GM10266 (cell line): ENCODE results near the gene INPP5A.

ENCODE experiments used
- DNase-seq: peaks from one replicate; pipeline ENCODE4 v3.0.0; 2012; ENCODE audit errors: extremely low spot score
- TF ChIP-seq, protein P1 (sequence below): IDR thresholded peaks from 2 replicates; pipeline ENCODE4 v1.5.1; 2012; ENCODE audit warnings: mild to moderate bottlenecking, low read depth; ENCODE audit not compliant: control insufficient read depth, insufficient read depth; ENCODE audit errors: missing control alignments

The INPP5A gene

DNA sequence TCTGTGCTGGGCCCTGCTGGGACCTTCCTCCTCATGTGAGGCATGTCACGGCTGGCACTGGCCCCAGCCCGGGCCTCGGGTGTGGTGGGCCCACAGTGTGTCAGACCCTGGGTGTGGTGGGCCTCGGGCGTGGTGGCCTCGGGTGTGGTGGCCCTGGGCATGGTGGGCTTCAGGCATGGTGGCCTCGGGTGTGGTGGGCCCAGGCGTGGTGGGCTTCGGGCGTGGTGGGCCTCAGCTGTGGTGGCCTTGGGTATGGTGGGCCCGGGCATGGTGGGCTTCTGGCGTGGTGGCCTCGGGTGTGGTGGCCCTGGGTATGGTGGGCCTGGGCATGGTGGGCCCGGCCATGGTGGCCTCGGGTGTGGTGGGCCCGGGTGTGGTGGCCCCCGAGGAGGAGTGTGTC, 207.9 kb downstream of the INPP5A start:
- TF ChIP-seq, protein P1, sequence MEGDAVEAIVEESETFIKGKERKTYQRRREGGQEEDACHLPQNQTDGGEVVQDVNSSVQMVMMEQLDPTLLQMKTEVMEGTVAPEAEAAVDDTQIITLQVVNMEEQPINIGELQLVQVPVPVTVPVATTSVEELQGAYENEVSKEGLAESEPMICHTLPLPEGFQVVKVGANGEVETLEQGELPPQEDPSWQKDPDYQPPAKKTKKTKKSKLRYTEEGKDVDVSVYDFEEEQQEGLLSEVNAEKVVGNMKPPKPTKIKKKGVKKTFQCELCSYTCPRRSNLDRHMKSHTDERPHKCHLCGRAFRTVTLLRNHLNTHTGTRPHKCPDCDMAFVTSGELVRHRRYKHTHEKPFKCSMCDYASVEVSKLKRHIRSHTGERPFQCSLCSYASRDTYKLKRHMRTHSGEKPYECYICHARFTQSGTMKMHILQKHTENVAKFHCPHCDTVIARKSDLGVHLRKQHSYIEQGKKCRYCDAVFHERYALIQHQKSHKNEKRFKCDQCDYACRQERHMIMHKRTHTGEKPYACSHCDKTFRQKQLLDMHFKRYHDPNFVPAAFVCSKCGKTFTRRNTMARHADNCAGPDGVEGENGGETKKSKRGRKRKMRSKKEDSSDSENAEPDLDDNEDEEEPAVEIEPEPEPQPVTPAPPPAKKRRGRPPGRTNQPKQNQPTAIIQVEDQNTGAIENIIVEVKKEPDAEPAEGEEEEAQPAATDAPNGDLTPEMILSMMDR: no peak
- DNase-seq: no peak

DNA sequence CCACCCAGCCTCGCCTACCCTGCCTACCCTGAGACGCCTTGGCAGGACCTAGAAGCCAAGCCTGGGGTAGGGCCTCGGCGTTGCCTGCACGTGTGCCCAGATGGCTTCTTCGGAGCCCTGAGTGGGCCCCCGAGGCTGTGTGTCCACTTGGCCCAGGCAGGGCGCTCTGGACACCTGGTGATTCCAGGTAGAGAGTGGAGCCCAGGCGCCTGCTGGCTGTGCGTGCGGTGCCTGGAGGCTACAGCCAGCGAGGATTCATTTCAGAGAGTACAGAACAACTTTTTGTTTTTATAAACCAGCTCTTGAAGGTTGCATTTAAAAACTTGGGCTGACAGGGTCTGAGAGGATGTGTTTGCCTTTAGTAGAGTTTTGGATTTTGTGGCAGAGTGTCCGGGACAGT, 208.4 kb downstream of the INPP5A start:
- TF ChIP-seq, protein P1: no peak
- no peak for DNase-seq

DNA sequence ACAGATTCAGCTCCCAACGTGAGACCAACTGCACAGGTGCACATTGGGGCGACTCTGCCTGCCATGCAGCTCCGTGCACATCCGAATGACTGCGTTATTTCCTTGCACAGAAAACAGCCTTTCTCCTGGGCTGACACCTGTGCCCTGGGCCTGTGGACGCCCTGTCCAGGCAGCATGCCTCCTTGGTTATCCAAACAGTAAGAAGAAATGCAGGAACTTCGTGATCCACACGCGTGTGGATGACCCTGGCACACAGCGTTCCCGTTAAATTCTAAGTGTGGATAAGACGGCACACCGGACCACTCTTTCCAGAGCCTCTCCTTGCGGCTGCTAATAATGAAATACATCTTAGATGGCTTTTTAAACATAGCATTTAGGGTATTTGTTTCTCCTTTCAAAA, 208.8 kb downstream of the INPP5A start:
- no peak for DNase-seq
- TF ChIP-seq, protein P1: no peak

DNA sequence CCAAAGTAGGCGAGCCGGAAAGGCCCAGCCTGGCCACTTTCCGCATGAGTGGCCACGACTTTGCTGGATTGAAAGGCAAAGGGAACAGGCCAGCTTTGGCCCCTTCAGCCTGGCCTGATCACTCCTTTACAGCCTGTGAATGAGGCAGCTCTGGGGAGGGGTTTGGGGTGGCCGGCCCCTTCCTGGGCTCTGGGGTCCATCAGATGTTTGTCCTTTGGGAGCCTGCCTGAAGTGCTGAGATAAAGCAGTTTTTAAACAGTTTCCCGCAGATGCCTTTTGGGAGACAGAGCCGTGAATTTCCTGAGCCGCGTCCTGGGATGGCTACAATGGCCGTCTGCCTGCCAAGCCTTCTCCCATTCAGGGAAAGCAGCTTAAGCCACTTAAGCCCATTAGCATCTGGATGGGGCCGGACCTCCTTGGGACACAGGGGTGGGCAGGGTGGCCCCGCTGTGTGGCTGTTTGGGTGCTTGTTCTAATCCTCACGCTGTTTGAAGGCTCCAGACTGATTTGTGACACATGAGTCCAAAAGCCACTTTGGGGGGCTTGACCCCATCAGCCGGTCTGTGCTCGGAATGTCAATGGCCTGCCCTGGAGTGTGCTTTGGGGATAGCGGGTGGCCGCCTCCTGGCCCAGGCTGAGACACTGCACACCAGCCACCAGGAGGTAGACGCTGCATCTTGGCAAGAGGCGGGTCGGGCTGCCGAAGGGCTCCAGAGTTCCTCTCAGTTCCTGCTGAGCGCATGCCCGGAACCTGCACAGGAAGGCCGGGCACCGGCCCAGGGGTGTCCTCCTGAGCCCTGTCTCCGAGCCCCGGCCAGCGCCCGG, 209.4 kb downstream of the INPP5A start:
- TF ChIP-seq, protein P1: no peak
- no peak for DNase-seq

DNA sequence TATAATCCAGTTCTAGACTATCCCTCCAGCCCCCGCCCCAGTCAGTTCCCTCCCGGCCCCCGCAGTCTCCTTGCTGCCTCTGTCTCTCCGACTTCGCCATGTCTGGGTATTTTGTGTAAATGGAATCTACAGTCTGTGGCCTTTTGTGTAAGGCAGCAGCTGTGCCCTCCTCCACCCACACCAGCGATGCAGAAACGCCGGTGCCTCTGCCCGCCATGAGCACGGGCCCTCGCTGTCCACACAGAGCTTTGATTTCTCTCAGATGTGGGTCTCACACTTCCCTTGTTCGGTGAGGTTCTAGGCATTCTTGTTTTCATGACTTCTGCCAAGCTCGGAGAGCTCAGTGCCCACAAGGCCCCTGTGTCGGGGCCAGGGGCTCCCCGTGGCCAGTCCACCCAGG, 210.5 kb downstream of the INPP5A start:
- no peak for DNase-seq
- TF ChIP-seq, protein P1: no peak

DNA sequence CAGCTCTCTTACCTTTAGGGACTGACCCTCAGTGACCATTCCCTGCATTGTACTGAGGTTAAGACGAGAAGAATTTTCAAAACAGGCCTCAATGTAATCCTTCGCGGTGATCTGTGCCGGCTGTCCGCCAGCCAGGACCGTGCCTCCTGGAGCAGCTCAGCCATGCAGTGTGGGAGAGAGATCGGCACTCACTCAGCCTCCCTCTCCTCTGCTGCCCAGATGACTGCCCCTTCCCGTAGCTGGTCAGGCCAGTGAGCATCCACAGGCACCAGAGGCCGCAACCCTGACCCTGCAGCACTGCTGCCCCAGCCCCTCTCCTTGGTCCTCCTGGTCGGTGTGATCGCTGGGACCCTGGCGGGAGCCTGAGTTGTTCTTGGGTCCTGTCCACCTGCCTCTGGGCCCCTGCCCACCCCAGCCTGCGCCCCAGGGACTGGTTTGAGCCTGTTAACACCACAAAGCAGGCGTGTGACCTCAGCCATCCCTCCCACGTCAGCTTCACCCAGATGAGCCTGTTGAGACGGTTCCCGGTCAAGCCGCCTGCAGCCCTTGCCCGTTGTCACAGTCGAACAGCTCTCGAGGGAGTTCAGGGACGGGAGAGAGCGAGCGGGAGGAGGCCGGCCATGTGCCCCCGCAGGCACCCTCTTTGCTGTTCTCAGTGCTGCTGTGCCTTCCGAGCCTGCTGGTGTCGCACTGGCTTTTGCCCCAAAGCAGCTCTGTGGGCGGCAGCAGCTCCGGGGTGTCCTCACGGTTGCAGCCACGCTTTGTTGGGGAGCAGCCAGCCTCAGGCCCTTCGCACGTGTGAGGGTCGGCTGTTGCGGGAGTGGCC, 211.2 kb downstream of the INPP5A start:
- DNase-seq: no peak

More for the DNA sequence above, 211.2 kb downstream of the INPP5A start:
- TF ChIP-seq, protein P1: no peak
